Liver (tissue), 3 donors: Measurements from ENCODE around the gene UBQLN2.

ENCODE experiments used
- ATF3 ChIP-seq: IDR thresholded peaks from 2 replicates; pipeline ENCODE4 v1.6.1; 2016; ENCODE audit warnings: antibody characterized with exemption
- CTCF ChIP-seq: fragments of 150-350 bp; IDR thresholded peaks from 2 replicates; pipeline ENCODE4 v1.5.1; 2017; ENCODE audit warnings: improper control_type of control experiment, low read depth, low read length; ENCODE audit not compliant: missing input control
- FOXA1 ChIP-seq: IDR thresholded peaks from 2 replicates; pipeline ENCODE4 v1.6.1; 2016; ENCODE audit warnings: antibody characterized with exemption
- GABPA ChIP-seq, 2 donors: IDR thresholded peaks in 1 of 2; conservative IDR thresholded peaks in 1 of 2; 2 replicates each; pipeline ENCODE4 v1.6.1; 2016; ENCODE audit warnings: antibody characterized with exemption in 2 of 2, mild to moderate bottlenecking in 1 of 2, moderate library complexity in 1 of 2
- MAX ChIP-seq: IDR thresholded peaks from 2 replicates; pipeline ENCODE4 v1.6.1; 2016; ENCODE audit warnings: antibody characterized with exemption
- REST ChIP-seq: IDR thresholded peaks from 2 replicates; pipeline ENCODE4 v1.6.1; 2016; ENCODE audit warnings: antibody characterized with exemption, mild to moderate bottlenecking
- RXRA ChIP-seq, 2 donors: IDR thresholded peaks; 2 replicates each; pipeline ENCODE4 v1.6.1; 2017 to 2018; ENCODE audit warnings: antibody characterized with exemption in 2 of 2, mild to moderate bottlenecking in 1 of 2
- SP1 ChIP-seq: IDR thresholded peaks from 2 replicates; pipeline ENCODE4 v1.6.1; 2018; ENCODE audit warnings: antibody characterized with exemption, mild to moderate bottlenecking
- TAF1 ChIP-seq: conservative IDR thresholded peaks from 2 replicates; pipeline ENCODE4 v1.6.1; 2016; ENCODE audit warnings: antibody characterized with exemption, mild to moderate bottlenecking
- donor health status: healthy.
- donor health status: healthy.

GRCh38 chrX:56588397-56589188, 25.2 kb downstream of the UBQLN2 start:
- TF ChIP-seq CTCF (no peak), ATF3 (no peak), TAF1 (no peak), GABPA (IDR thresholded peaks at IDR 0.05 in 1 of 2, conservative IDR thresholded peaks at IDR 0.05 in 1 of 2) (no peak), REST (no peak), MAX (no peak), SP1 (no peak), FOXA1 (no peak), RXRA (IDR thresholded peaks at IDR 0.05) (no peak)
